Activated CD8-positive, alpha-beta memory T cell treated with anti-CD3 and anti-CD28 coated beads, Interleukin-2, amount 50 U/mL, for 48 hours (primary cell): ENCODE data around the gene RRP15.

Experiments used
- DNase-seq: peaks from one replicate; pipeline ENCODE4 v3.0.0-alpha.2; 2020

Gene RRP15

GRCh38 chr1:218284917-218285635 is at the start of gene RRP15:
Gene RRP15, plus strand, starts transcription at chr1:218285293. Its CDS starts 24 bp downstream, at chr1:218285317.
- peak; percentile 92 for DNase-seq

GRCh38 chr1:218242171-218242570 is 42.9 kb upstream of the RRP15 start:
- DNase-seq: no peak

- no peak for DNase-seq
These were observed 37.8 kb upstream of the RRP15 start for GRCh38 chr1:218247339-218247738.

GRCh38 chr1:218249338-218250140 is 35.6 kb upstream of the RRP15 start:
- no peak for DNase-seq

- no peak for DNase-seq
These were observed 34.6 kb upstream of the RRP15 start for GRCh38 chr1:218250492-218250891.

- no peak for DNase-seq
These were observed 30.7 kb upstream of the RRP15 start for GRCh38 chr1:218254296-218254946.

- no peak for DNase-seq
These were observed 30.0 kb upstream of the RRP15 start for GRCh38 chr1:218255090-218255489.

- DNase-seq: no peak
These were observed 27.7 kb upstream of the RRP15 start for GRCh38 chr1:218257371-218257770.

GRCh38 chr1:218257971-218258370 is 27.1 kb upstream of the RRP15 start:
- DNase-seq: no peak

- DNase-seq: no peak
These were observed 25.8 kb upstream of the RRP15 start for GRCh38 chr1:218259339-218259738.

- no peak for DNase-seq
These were observed 25.3 kb upstream of the RRP15 start for GRCh38 chr1:218259800-218260199.

GRCh38 chr1:218262259-218262658 is 22.8 kb upstream of the RRP15 start:
- no peak for DNase-seq

- DNase-seq: no peak
These were observed 18.7 kb upstream of the RRP15 start for GRCh38 chr1:218266356-218266755.

GRCh38 chr1:218272366-218272765 is 12.7 kb upstream of the RRP15 start:
- no peak for DNase-seq

- DNase-seq: no peak
These were observed 11.2 kb upstream of the RRP15 start for GRCh38 chr1:218273762-218274479.

GRCh38 chr1:218274511-218274910 is 10.6 kb upstream of the RRP15 start:
- DNase-seq: no peak

GRCh38 chr1:218275823-218276222 is 9.3 kb upstream of the RRP15 start:
- no peak for DNase-seq

- no peak for DNase-seq
These were observed 3.8 kb upstream of the RRP15 start for GRCh38 chr1:218281285-218281684.

- peak; percentile 69 for DNase-seq
These were observed 646 bp upstream of the RRP15 start for GRCh38 chr1:218284377-218284916.

- no peak for DNase-seq
These were observed 7.4 kb downstream of the RRP15 start for GRCh38 chr1:218292515-218292914.

GRCh38 chr1:218294546-218294945 is 9.5 kb downstream of the RRP15 start:
- no peak for DNase-seq

- no peak for DNase-seq
These were observed 11.1 kb downstream of the RRP15 start for GRCh38 chr1:218296162-218296561.

- no peak for DNase-seq
These were observed 12.4 kb downstream of the RRP15 start for GRCh38 chr1:218297461-218297860.
